Measurements from ENCODE around the gene SULT2B1.
"Not testable (repeated sequence)": the region's sequence is repeated elsewhere in the genome, so short reads cannot be mapped to it uniquely, and the experiment has no call there.

The SULT2B1 gene

DNA sequence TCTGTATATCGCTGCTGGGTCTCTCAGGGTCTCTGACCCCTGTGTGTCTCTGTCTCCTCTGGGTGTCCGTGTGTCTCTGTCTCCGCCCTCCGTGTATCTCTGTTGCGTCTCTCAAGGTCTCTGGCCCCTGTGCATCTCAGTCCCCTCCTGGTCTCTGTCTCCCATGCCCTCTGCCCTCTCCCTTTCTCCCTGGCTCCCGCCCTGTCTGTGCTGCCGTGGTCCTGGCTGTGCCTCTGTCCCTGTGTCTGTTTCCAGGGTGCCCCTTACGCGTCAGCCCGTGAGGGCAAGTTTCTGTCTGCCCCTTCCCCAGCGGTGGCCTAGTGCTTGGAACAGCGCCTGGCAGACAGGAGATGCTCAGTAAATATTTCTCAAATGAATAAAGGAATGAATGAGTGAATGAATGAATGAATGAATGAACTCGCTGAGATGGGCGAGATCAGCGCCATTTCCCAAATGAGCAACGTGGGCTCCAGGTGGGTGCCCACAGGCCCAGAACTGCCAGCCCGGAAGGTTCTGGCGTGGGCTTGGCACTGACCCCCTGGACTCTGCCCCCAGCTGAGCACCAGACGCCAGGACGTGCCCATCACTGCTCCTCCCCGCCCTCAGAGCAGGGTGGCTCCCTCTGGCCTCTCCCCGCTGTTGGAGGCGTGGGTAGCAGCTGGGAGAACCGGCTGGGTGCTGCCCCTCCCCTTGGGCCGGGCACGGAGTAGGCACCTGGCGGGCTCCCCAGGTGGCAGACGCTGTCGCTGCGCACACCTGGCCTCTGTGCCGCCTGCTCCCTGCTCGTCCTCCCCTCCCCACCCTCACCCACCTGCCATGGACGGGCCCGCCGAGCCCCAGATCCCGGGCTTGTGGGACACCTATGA, at the start of gene SULT2B1:
Gene SULT2B1, plus strand, starts transcription at position 736 of the 866 bp plus-strand sequence. Its CDS starts 81 bp downstream, at position 817.
- peak; percentile 56 for DNase-seq

DNA sequence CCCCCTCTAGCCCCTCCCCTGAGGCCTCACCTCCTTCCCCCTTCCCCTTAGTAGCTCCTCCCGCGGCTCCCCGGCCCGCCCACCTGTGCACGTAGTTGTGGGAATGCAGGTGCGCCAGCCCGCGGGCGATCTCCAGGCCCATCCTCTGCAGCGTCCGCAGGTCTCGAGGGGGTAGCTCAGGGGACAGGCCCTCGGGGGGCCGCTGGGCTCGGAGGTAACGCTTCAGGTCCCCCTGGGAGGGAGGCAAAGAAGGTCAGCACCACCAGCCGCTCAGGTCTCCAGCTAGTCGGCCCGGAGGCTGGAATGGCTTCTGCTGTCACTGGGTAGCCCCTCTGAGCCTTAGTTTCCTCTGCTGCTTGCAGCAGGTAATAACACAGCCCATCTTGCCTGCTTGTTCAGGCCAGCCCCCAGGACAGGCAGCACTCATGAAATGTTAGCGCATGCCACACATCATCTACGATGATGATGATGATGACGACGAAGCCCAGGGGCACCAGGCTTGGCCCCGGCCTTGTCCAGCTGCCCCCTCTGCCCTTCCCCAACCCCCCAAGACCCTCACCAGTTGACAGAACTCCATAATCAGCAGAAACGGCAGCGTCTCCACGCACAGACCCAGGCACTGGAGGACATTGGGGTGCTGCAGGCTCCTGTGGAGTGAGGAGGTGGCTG, 49.5 kb upstream of the SULT2B1 start:
- DNase-seq = no peak

- no peak for DNase-seq
Measured at GRCh38 chr19:48506138-48506733, 45.7 kb upstream of the SULT2B1 start.

DNA sequence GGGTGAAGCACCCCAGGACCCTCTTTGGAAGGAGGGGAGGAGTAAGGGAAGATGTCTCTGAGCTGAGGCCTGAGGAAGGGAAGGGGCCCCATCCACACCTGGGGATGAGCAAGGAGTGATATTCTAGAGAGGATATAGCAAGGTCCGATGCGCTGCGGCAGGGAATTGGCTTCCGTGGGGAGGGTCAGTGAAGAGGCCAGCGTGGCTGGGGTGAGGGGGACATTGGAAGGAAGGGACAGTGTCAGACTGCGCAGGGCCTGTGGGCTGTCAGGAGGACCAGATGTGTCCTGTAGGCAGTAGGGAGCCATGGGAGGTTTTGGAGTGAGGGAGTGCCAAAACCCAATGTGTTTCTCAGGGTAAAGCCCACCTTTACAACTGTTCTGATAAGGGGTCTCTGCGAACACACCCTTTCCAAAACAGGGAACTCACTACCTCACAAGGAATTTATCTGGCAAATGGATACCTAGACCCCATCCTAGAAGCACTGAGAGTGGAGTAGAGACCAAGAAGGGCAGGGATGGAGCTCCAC, 44.0 kb upstream of the SULT2B1 start:
- DNase-seq = no peak

DNA sequence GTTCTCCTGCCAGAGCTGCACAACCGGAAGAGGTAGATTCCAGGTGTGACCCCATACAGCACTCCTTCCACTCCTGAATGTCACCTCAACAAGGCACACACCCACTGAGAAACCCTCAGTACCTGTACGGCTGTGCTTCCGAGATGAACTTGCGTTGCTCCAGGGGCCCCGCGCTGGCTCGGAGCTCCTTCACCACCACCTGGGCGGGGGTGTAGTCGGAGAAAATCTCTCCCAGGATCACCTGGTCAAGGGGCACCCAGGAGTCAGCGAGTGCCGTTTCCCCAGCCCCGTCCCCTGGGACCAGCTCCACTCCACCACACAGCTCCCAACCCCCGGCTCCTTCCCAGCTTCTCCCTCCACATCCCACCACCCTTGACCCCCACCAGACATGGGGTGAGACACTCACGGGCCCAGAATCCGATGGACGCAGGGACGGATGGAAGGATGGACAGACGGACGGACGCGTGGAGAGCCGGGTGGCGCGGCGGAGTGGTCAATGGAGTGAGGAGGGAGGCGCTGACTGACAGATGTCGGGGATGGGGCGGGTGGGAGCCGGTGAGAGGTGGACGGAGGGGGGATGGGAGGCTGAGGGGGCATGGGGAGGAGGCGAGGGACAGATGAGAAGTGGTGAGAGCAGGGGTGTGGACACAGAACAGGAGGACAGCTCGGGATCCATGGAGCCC, 43.1 kb upstream of the SULT2B1 start:
- DNase-seq = no peak

GRCh38 chr19:48509467-48510194, 42.3 kb upstream of the SULT2B1 start:
- no peak for DNase-seq

- DNase-seq = peak; percentile 53
Measured at GRCh38 chr19:48510421-48511268, 41.3 kb upstream of the SULT2B1 start.

DNA sequence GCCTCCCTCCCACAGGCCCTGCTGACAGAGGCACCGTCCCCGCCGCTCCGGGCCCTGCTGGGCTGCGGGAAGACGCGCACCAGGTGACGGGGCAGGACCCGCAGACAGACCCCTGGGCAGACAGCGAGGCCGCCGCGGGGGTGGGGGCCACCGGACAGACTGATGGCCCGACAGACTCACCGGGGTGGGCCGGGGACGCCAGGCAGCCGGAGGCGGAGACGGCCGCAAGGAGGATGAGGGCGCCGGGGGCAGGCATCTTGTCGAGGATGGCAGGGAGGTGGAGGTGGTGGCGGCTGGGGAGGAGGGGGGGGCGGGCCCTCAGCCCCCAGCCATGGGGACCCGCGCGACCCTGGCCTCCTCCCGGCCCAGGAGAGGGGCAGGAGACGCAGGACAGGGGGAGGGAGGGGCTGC, 40.6 kb upstream of the SULT2B1 start:
- DNase-seq = no peak

GRCh38 chr19:48511800-48512503, 40.0 kb upstream of the SULT2B1 start, which contains the start of gene LMTK3:
Gene LMTK3, minus strand, starts transcription at chr19:48511835. Its CDS starts 259 bp downstream, at chr19:48511576.
- peak; percentile 54 for DNase-seq

DNA sequence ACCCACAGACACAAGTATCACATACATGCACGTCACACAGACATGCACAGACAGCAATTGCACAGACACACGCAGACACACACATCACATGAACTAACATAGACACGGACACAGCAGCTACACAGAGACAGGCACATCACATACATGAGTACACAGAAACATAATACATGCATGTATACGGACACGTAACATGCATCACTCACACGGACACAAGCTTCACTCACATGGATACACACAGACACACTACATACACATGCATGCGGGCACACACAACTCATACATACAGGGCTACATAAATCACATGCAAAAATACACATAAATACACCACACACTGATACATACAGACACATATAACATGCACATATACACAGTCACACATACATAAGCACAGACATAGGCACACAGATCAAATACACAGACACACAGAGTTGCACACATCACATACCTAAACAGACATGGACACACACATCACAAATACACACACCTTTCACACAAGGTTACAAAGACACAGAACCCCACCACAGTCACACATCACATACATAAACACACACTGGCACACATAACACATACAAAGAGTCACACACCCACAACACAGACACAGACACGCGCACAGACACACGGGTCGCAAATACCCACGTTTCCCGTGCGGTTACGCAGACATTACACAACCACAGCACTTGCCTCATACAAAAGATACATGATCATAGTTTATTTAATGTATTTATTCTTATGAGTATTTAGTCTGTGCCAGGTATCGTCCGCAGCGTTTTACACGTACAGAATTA, 39.3 kb upstream of the SULT2B1 start:
- DNase-seq = no peak

DNA sequence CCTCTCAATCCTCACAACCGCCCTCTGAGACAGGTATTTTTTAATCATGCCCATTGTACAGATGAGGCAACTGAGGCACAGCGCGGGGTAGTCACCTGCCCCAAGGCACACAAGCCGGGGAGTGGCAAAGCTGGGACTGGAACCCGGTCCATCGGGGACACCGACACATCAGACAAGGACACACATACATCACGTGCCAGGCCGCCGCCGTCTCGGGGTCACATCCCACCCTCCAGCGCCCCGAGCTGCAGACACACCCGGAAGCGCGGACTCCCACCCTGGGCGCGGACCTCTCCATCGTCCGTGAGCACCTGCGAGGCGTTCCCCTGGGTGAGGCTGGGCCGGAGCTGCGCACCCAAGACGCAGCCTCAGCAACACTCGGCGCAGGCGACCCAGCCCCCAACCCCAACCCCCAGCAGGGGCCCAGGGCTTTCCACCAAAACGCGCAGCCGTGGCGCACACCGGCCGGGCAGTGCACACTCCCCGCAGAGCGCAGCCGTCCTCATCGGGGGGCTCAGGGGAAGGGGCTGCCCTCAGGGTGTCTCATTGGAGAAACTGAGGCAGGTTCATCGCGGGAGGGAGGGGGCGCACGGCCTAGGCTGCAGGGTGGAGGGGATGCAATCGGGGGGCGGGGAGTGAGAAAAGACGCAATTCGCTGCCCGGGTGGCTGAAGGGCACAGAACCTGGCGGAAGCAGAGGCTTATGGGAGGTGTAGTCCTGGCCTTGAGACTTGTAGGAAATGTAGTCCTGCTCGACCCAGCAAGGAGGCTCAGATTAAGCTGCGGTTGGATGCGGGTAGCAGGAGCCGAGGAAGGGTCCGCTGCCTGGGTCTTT, 38.5 kb upstream of the SULT2B1 start:
- DNase-seq = peak; percentile 65

DNA sequence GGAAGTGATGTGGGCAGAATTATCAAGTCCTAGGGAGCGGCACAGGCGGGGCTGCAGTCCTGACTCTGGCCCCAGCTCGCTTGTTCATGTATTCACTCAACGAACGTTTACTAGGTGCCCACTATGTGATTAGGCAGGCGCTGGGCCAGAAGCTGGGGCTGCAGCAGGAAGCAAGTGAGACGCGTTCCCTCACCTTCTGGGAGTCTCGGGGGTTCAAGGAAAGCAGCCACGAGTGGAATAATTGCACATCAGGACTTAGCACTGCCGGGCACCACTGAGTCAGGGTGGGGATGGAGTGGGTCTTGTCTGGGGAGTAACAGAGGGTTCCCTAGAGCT, 37.9 kb upstream of the SULT2B1 start:
- no peak for DNase-seq

DNA sequence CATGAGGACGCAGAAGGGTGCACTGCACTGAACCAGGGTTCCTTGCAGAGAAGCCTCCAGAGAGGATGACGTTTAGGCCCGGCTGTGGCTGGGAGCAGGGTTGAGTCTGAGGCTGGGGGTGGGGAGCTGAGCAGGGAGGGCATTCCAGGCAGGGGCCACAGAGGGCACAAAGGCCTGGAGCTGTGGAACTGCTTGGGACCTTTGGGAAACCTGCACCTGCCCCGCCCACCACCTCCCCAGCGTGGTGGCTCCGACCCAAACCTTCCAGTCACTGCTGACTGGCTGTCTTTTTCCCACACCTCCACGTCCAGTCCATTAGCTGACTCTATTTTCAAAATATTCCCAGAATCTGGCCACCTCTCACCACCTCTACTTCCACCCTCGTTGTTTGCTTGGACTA, 35.4 kb upstream of the SULT2B1 start:
- no peak for DNase-seq

GRCh38 chr19:48518207-48518606, 33.8 kb upstream of the SULT2B1 start:
- peak; percentile 10 for DNase-seq

DNA sequence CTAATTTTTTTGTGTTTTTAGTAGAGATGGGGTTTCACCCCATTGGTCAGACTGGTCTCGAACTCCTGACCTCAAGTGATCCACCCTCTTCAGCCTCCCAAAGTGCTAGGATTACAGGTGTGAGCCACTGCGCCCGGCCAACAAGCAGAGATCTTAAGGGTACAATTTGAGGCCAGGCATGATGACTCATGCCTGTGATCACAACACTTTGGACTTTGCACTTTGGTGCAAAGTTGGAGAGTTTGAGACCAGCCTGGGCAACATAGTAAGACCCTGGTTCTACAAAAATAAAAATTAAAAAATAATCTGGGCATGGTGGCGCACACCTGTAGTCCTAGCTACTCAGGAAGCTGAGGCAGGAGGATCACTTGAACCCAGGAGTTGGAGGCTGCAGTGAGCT, 32.5 kb upstream of the SULT2B1 start:
- not testable (repeated sequence) for DNase-seq

DNA sequence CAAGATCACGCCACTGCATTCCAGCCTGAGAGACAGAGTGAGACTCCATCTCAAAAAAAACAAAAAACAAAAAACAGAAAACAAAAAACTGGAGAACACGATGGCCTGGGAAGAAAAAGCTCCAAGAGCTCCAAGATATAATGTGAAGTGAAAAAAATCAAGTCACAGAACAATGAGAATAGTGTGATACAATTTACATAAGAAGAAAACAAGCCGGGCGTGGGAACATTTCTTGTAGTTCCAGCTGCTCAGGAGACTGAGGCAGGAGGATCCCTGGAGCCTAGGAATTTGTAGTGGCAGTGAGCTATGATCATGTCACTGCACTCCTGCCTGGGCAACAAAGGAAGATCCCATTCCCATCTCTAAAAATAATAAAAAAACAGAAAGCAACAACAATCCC, 31.8 kb upstream of the SULT2B1 start:
- no peak for DNase-seq

- DNase-seq = no peak
Measured at GRCh38 chr19:48524221-48524620, 27.8 kb upstream of the SULT2B1 start.

- DNase-seq = no peak
Measured at GRCh38 chr19:48524732-48525131, 27.2 kb upstream of the SULT2B1 start.

DNA sequence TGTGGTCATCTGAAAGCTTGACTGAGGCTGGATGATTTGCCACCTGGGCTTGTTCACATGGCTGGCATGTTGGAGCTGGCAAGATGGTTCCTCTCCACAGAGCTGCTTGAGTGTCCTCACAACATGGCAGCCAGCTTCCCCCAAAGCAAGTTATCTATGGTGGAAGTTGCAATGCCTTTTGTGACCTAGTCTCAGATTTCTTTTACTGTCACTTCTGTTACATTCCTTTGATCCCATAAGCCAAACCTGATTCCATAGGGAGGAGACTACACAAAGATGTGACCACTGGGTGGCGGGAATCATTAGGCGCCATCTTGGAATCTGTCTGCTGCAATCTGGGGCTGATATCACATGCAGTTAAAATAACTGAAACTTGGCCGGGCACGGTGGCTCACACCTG, 22.8 kb upstream of the SULT2B1 start:
- DNase-seq = no peak

Data from DMS79 (cell line).